Measurements from ENCODE around the gene PLA2G6.
"Not testable (repeated sequence)": the region's sequence is repeated elsewhere in the genome, so short reads cannot be mapped to it uniquely, and the experiment has no call there.

PLA2G6 gene

GRCh38 chr22:38189104-38189503 lies 7.5 kb upstream of the PLA2G6 start:
- Histone ChIP-seq H3K27me3 (ENCODE audit: control insufficient read depth in 1 of 2, insufficient read depth in 2 of 2, low read length in 2 of 2) (peaks cover 0 to 3% of the 10 kb centered on the region in 2 donors), H3K4me3 (ENCODE audit: low read length in 2 of 2) (no peak overlapping the region), H3K4me1 (ENCODE audit: control insufficient read depth, insufficient read depth, low read length) (peaks cover 3% of the 10 kb centered on the region), H3K36me3 (ENCODE audit: control insufficient read depth in 2 of 2, insufficient read depth in 2 of 2, low read length in 2 of 2) (no peaks in the 10 kb centered on the region), H3K9me3 (ENCODE audit: control insufficient read depth in 2 of 2, low read length in 2 of 2) (no peaks in the 10 kb centered on the region), H3K9ac (ENCODE audit: low read length in 2 of 2) (no peak overlapping the region), H3K27ac (ENCODE audit: low read length) (no peak overlapping the region)

GRCh38 chr22:38187413-38188212 lies 6.0 kb upstream of the PLA2G6 start:
- Histone ChIP-seq H3K9ac (ENCODE audit: low read length in 2 of 2) (no peak overlapping the region), H3K9me3 (ENCODE audit: control insufficient read depth in 2 of 2, low read length in 2 of 2) (no peaks in the 10 kb centered on the region), H3K27ac (ENCODE audit: low read length) (peak overlapping the region; percentile 3), H3K27me3 (ENCODE audit: control insufficient read depth in 1 of 2, insufficient read depth in 2 of 2, low read length in 2 of 2) (peaks cover 0 to 3% of the 10 kb centered on the region in 2 donors), H3K4me3 (ENCODE audit: low read length in 2 of 2) (no peak overlapping the region), H3K4me1 (ENCODE audit: control insufficient read depth, insufficient read depth, low read length) (peaks cover 3% of the 10 kb centered on the region), H3K36me3 (ENCODE audit: control insufficient read depth in 2 of 2, insufficient read depth in 2 of 2, low read length in 2 of 2) (no peaks in the 10 kb centered on the region)

- Histone ChIP-seq H3K9ac (ENCODE audit: low read length in 2 of 2) (no peak overlapping the region), H3K27me3 (ENCODE audit: control insufficient read depth in 1 of 2, insufficient read depth in 2 of 2, low read length in 2 of 2) (no peaks in the 10 kb centered on the region), H3K36me3 (ENCODE audit: control insufficient read depth in 2 of 2, insufficient read depth in 2 of 2, low read length in 2 of 2) (no peaks in the 10 kb centered on the region), H3K4me3 (ENCODE audit: low read length in 2 of 2) (no peak overlapping the region), H3K4me1 (ENCODE audit: control insufficient read depth, insufficient read depth, low read length) (peaks cover 7% of the 10 kb centered on the region), H3K9me3 (ENCODE audit: control insufficient read depth in 2 of 2, low read length in 2 of 2) (no peaks in the 10 kb centered on the region), H3K27ac (ENCODE audit: low read length) (no peak overlapping the region)
These were observed 4.8 kb upstream of the PLA2G6 start for GRCh38 chr22:38186429-38186828.

GRCh38 chr22:38184788-38185187 lies 3.2 kb upstream of the PLA2G6 start:
- Histone ChIP-seq H3K36me3 (ENCODE audit: control insufficient read depth in 2 of 2, insufficient read depth in 2 of 2, low read length in 2 of 2) (no peaks in the 10 kb centered on the region), H3K27me3 (ENCODE audit: control insufficient read depth in 1 of 2, insufficient read depth in 2 of 2, low read length in 2 of 2) (no peaks in the 10 kb centered on the region), H3K4me1 (ENCODE audit: control insufficient read depth, insufficient read depth, low read length) (peaks cover 18% of the 10 kb centered on the region), H3K9ac (ENCODE audit: low read length in 2 of 2) (no peak overlapping the region), H3K27ac (ENCODE audit: low read length) (no peak overlapping the region), H3K4me3 (ENCODE audit: low read length in 2 of 2) (no peak overlapping the region), H3K9me3 (ENCODE audit: control insufficient read depth in 2 of 2, low read length in 2 of 2) (no peaks in the 10 kb centered on the region)

GRCh38 chr22:38180841-38181452 lies 683 bp downstream of the PLA2G6 start:
- peaks cover 25% of the 10 kb centered on the region for H3K4me1 ChIP-seq (ENCODE audit: control insufficient read depth, insufficient read depth, low read length)
- no peaks in the 10 kb centered on the region for H3K36me3 ChIP-seq (ENCODE audit: control insufficient read depth in 2 of 2, insufficient read depth in 2 of 2, low read length in 2 of 2)
- H3K9ac ChIP-seq (ENCODE audit: low read length in 2 of 2): peak overlapping the region; percentile 83 to 86
- H3K9me3 ChIP-seq (ENCODE audit: control insufficient read depth in 2 of 2, low read length in 2 of 2): no peaks in the 10 kb centered on the region
- H3K4me3 ChIP-seq (ENCODE audit: low read length in 2 of 2): peak overlapping the region; percentile 80 to 86
- peak overlapping the region; percentile 84 for H3K27ac ChIP-seq (ENCODE audit: low read length)
- no peaks in the 10 kb centered on the region for H3K27me3 ChIP-seq (ENCODE audit: control insufficient read depth in 1 of 2, insufficient read depth in 2 of 2, low read length in 2 of 2)

GRCh38 chr22:38178605-38178937 lies 3.1 kb downstream of the PLA2G6 start:
- not testable (repeated sequence) for H3K9ac ChIP-seq (ENCODE audit: low read length in 2 of 2)
- peaks cover 30% of the 10 kb centered on the region for H3K4me1 ChIP-seq (ENCODE audit: control insufficient read depth, insufficient read depth, low read length)

GRCh38 chr22:38177926-38178604 lies 3.6 kb downstream of the PLA2G6 start:
- Histone ChIP-seq H3K4me1 (ENCODE audit: control insufficient read depth, insufficient read depth, low read length) (peaks cover 30% of the 10 kb centered on the region), H3K27me3 (ENCODE audit: control insufficient read depth in 1 of 2, insufficient read depth in 2 of 2, low read length in 2 of 2) (no peaks in the 10 kb centered on the region), H3K9ac (ENCODE audit: low read length in 2 of 2) (peak overlapping the region; percentile 16 to 51), H3K9me3 (ENCODE audit: control insufficient read depth in 2 of 2, low read length in 2 of 2) (no peaks in the 10 kb centered on the region), H3K36me3 (ENCODE audit: control insufficient read depth in 2 of 2, insufficient read depth in 2 of 2, low read length in 2 of 2) (no peaks in the 10 kb centered on the region), H3K27ac (ENCODE audit: low read length) (peak overlapping the region; percentile 66), H3K4me3 (ENCODE audit: low read length in 2 of 2) (no peak overlapping the region)

More at GRCh38 chr22:38178605-38178937, 3.1 kb downstream of the PLA2G6 start:
- H3K27me3 ChIP-seq (ENCODE audit: control insufficient read depth in 1 of 2, insufficient read depth in 2 of 2, low read length in 2 of 2); H3K4me3 ChIP-seq (ENCODE audit: low read length in 2 of 2); H3K9me3 ChIP-seq (ENCODE audit: control insufficient read depth in 2 of 2, low read length in 2 of 2); H3K36me3 ChIP-seq (ENCODE audit: control insufficient read depth in 2 of 2, insufficient read depth in 2 of 2, low read length in 2 of 2): not testable (repeated sequence)
- H3K27ac ChIP-seq (ENCODE audit: low read length): peak overlapping the region; percentile 66

GRCh38 chr22:38177571-38177925 lies 4.1 kb downstream of the PLA2G6 start:
- H3K9ac ChIP-seq (ENCODE audit: low read length in 2 of 2): peak overlapping the region; percentile 16 to 51
- H3K27ac ChIP-seq (ENCODE audit: low read length): peak overlapping the region; percentile 66
- not testable (repeated sequence) for H3K9me3 ChIP-seq (ENCODE audit: control insufficient read depth in 2 of 2, low read length in 2 of 2); H3K27me3 ChIP-seq (ENCODE audit: control insufficient read depth in 1 of 2, insufficient read depth in 2 of 2, low read length in 2 of 2); H3K4me3 ChIP-seq (ENCODE audit: low read length in 2 of 2); H3K36me3 ChIP-seq (ENCODE audit: control insufficient read depth in 2 of 2, insufficient read depth in 2 of 2, low read length in 2 of 2)
- peaks cover 30% of the 10 kb centered on the region for H3K4me1 ChIP-seq (ENCODE audit: control insufficient read depth, insufficient read depth, low read length)

GRCh38 chr22:38177044-38177443 lies 4.6 kb downstream of the PLA2G6 start:
- H3K4me3 ChIP-seq (ENCODE audit: low read length in 2 of 2): no peak overlapping the region
- H3K4me1 ChIP-seq (ENCODE audit: control insufficient read depth, insufficient read depth, low read length): peaks cover 30% of the 10 kb centered on the region
- H3K27me3 ChIP-seq (ENCODE audit: control insufficient read depth in 1 of 2, insufficient read depth in 2 of 2, low read length in 2 of 2): no peaks in the 10 kb centered on the region
- no peak overlapping the region for H3K9ac ChIP-seq (ENCODE audit: low read length in 2 of 2)
- H3K27ac ChIP-seq (ENCODE audit: low read length): no peak overlapping the region
- no peaks in the 10 kb centered on the region for H3K36me3 ChIP-seq (ENCODE audit: control insufficient read depth in 2 of 2, insufficient read depth in 2 of 2, low read length in 2 of 2)
- H3K9me3 ChIP-seq (ENCODE audit: control insufficient read depth in 2 of 2, low read length in 2 of 2): no peaks in the 10 kb centered on the region

- no peak overlapping the region for H3K9ac ChIP-seq (ENCODE audit: low read length in 2 of 2)
- H3K27ac ChIP-seq (ENCODE audit: low read length): no peak overlapping the region
- H3K4me1 ChIP-seq (ENCODE audit: control insufficient read depth, insufficient read depth, low read length): peaks cover 28% of the 10 kb centered on the region
- no peaks in the 10 kb centered on the region for H3K27me3 ChIP-seq (ENCODE audit: control insufficient read depth in 1 of 2, insufficient read depth in 2 of 2, low read length in 2 of 2)
- H3K4me3 ChIP-seq (ENCODE audit: low read length in 2 of 2): no peak overlapping the region
- H3K36me3 ChIP-seq (ENCODE audit: control insufficient read depth in 2 of 2, insufficient read depth in 2 of 2, low read length in 2 of 2): no peaks in the 10 kb centered on the region
- no peaks in the 10 kb centered on the region for H3K9me3 ChIP-seq (ENCODE audit: control insufficient read depth in 2 of 2, low read length in 2 of 2)
These were observed 5.4 kb downstream of the PLA2G6 start for GRCh38 chr22:38176170-38176741.
